Activated CD4-positive, alpha-beta T cell treated with anti-CD3 and anti-CD28 coated beads, Interleukin-2, amount 50 U/mL, for 16 hours (primary cell): ENCODE data around the gene ALG5.
A peak's percentile ranks its signal among the peaks of the same experiment; 100 is the strongest.

ENCODE experiments used
- DNase-seq: peaks from one replicate; pipeline ENCODE4 v3.0.0-alpha.2; 2020

ALG5 gene

GRCh38 chr13:36975172-36975571 lies 24.0 kb downstream of the ALG5 start:
- no peak for DNase-seq

GRCh38 chr13:36973621-36974295 lies 25.4 kb downstream of the ALG5 start:
- no peak for DNase-seq

- no peak for DNase-seq
Observed at GRCh38 chr13:36973009-36973408, 26.1 kb downstream of the ALG5 start.

- DNase-seq = no peak
Observed at GRCh38 chr13:36966404-36966803, 32.7 kb downstream of the ALG5 start.

GRCh38 chr13:36965767-36966166 lies 33.4 kb downstream of the ALG5 start:
- DNase-seq = peak; percentile 30

GRCh38 chr13:36959456-36960116 lies 39.6 kb downstream of the ALG5 start:
- no peak for DNase-seq

- no peak for DNase-seq
Observed at GRCh38 chr13:36954542-36954941, 44.6 kb downstream of the ALG5 start.

- DNase-seq = no peak
Observed at GRCh38 chr13:36950920-36951319, 48.2 kb downstream of the ALG5 start.

GRCh38 chr13:36950330-36950729 lies 48.8 kb downstream of the ALG5 start:
- no peak for DNase-seq

GRCh38 chr13:36945078-36945477 lies 54.1 kb downstream of the ALG5 start:
- no peak for DNase-seq

GRCh38 chr13:36925603-36926002 lies 73.5 kb downstream of the ALG5 start:
- no peak for DNase-seq

GRCh38 chr13:36924001-36924400 lies 75.1 kb downstream of the ALG5 start:
- DNase-seq = no peak

GRCh38 chr13:36921631-36922301 lies 77.4 kb downstream of the ALG5 start:
- no peak for DNase-seq

- no peak for DNase-seq
Observed at GRCh38 chr13:36920616-36921185, 78.4 kb downstream of the ALG5 start.

GRCh38 chr13:36919833-36920615 lies 79.1 kb downstream of the ALG5 start, which contains the start of gene SMAD9:
Gene SMAD9 (minus strand): TSS chr13:36920238. CDS start chr13:36879689, 40,549 bp downstream.
- no peak for DNase-seq

- no peak for DNase-seq
Observed at GRCh38 chr13:36919171-36919832, 79.8 kb downstream of the ALG5 start.

GRCh38 chr13:36918246-36919131 lies 80.7 kb downstream of the ALG5 start:
- DNase-seq = no peak

- DNase-seq = no peak
Observed at GRCh38 chr13:36917311-36917710, 81.8 kb downstream of the ALG5 start.

- DNase-seq = no peak
Observed at GRCh38 chr13:36915896-36916640, 83.1 kb downstream of the ALG5 start.

- DNase-seq = no peak
Observed at GRCh38 chr13:36915106-36915505, 84.0 kb downstream of the ALG5 start.

GRCh38 chr13:36914648-36915047 lies 84.5 kb downstream of the ALG5 start:
- DNase-seq = no peak
